HL-60 (cell line): ENCODE results near the gene PDE6C.

Experiments used
- CTCF ChIP-seq: IDR thresholded peaks from one replicate; pipeline ENCODE4 v1.5.1; 2011; ENCODE audit warnings: low read length, control low read depth, inconsistent platforms; ENCODE audit not compliant: insufficient read depth
- REST ChIP-seq: IDR thresholded peaks from 2 replicates; pipeline ENCODE4 v1.6.1; 2012; ENCODE audit warnings: low read depth; ENCODE audit not compliant: insufficient replicate concordance

GRCh38 chr10:93615576-93616235 lies 3.4 kb downstream of the PDE6C start:
- TF ChIP-seq CTCF, result no peak
- no peak for TF ChIP-seq REST
